GM19043 (cell line): ENCODE measurements around the gene LAMTOR4.

Source experiments
- ATAC-seq: cut with Tn5 transposase; IDR thresholded peaks from one replicate; pipeline ENCODE4 v1.9.1; 2021; ENCODE audit warnings: low read depth; ENCODE audit not compliant: unreplicated experiment

The LAMTOR4 gene

GRCh38 chr7:100152937-100153666 lies 4.4 kb downstream of the LAMTOR4 start:
- no peak for ATAC-seq

GRCh38 chr7:100153708-100154535 lies 5.2 kb downstream of the LAMTOR4 start:
- no peak for ATAC-seq

GRCh38 chr7:100154651-100155491 lies 6.2 kb downstream of the LAMTOR4 start:
- no peak for ATAC-seq

GRCh38 chr7:100155553-100156317 lies 7.0 kb downstream of the LAMTOR4 start:
- ATAC-seq, result no peak

- ATAC-seq, result no peak
Measured at GRCh38 chr7:100156331-100157068, 7.8 kb downstream of the LAMTOR4 start.

GRCh38 chr7:100157069-100157333 lies 8.3 kb downstream of the LAMTOR4 start:
- ATAC-seq, result no peak

GRCh38 chr7:100157334-100158228 lies 8.9 kb downstream of the LAMTOR4 start:
- ATAC-seq, result no peak

- peak; percentile 82 for ATAC-seq
Measured at GRCh38 chr7:100158229-100159098, 9.7 kb downstream of the LAMTOR4 start, which contains the start of gene TRAPPC14. TSS of gene TRAPPC14 (minus strand) at chr7:100158723. CDS start at chr7:100158499, 224 bp downstream.

GRCh38 chr7:100159099-100159623 lies 10.4 kb downstream of the LAMTOR4 start:
- no peak for ATAC-seq

GRCh38 chr7:100160067-100160466 lies 11.3 kb downstream of the LAMTOR4 start:
- ATAC-seq, result no peak

- ATAC-seq, result no peak
Measured at GRCh38 chr7:100163006-100163531, 14.4 kb downstream of the LAMTOR4 start.

GRCh38 chr7:100163871-100164270 lies 15.2 kb downstream of the LAMTOR4 start:
- no peak for ATAC-seq

GRCh38 chr7:100166317-100166940 lies 17.7 kb downstream of the LAMTOR4 start:
- no peak for ATAC-seq

GRCh38 chr7:100166970-100167911 lies 18.5 kb downstream of the LAMTOR4 start:
- ATAC-seq, result no peak

- ATAC-seq, result no peak
Measured at GRCh38 chr7:100167912-100168323, 19.2 kb downstream of the LAMTOR4 start.
